GM23248 (cell line): ENCODE measurements around the gene F10. TPM values are rescaled to one million over a fixed set of nuclear protein-coding genes. Genes with fewer than 3 reads are reported as not detected.

Source experiments
- DNase-seq: peaks from one replicate; pipeline ENCODE4 v3.0.0-alpha.2; 2015
- H2AFZ ChIP-seq: fragments of 200-600 bp; sonication (generic); 2 replicates; pipeline ENCODE4 v1.6.1; 2016; ENCODE audit warnings: antibody characterized with exemption
- H3F3A ChIP-seq: fragments of 200-600 bp; sonication (generic); 2 replicates; pipeline ENCODE4 v1.6.1; 2016; ENCODE audit warnings: mild to moderate bottlenecking, antibody characterized with exemption, mixed run types; ENCODE audit not compliant: insufficient read depth
- H3K27ac ChIP-seq: fragments of 200-600 bp; sonication (generic); 2 replicates; pipeline ENCODE4 v1.5.1; 2016; ENCODE audit warnings: mild to moderate bottlenecking
- H3K27me3 ChIP-seq: fragments of 200-600 bp; sonication (generic); replicated peaks from 2 replicates; pipeline ENCODE4 v1.6.1; 2016; ENCODE audit warnings: mild to moderate bottlenecking; ENCODE audit not compliant: insufficient read depth
- H3K36me3 ChIP-seq: fragments of 200-600 bp; sonication (generic); 2 replicates; pipeline ENCODE4 v1.6.1; 2016; ENCODE audit warnings: low read depth, mild to moderate bottlenecking
- H3K4me1 ChIP-seq: fragments of 200-600 bp; sonication (generic); 2 replicates; pipeline ENCODE4 v1.6.1; 2016; ENCODE audit warnings: mild to moderate bottlenecking; ENCODE audit not compliant: insufficient read depth
- H3K4me2 ChIP-seq: fragments of 200-600 bp; sonication (generic); one replicate; pipeline ENCODE4 v1.6.1; 2016; ENCODE audit warnings: mild to moderate bottlenecking; ENCODE audit not compliant: unreplicated experiment
- H3K4me3 ChIP-seq: fragments of 200-600 bp; sonication (generic); 2 replicates; pipeline ENCODE4 v1.5.1; 2016; ENCODE audit warnings: mild to moderate bottlenecking
- H3K79me2 ChIP-seq: fragments of 200-600 bp; sonication (generic); 2 replicates; pipeline ENCODE4 v1.6.1; 2016; ENCODE audit warnings: mild to moderate bottlenecking; ENCODE audit not compliant: insufficient read depth
- H3K9ac ChIP-seq: fragments of 200-600 bp; sonication (generic); 2 replicates; pipeline ENCODE4 v1.6.1; 2016; ENCODE audit warnings: mild to moderate bottlenecking
- H3K9me2 ChIP-seq: fragments of 200-600 bp; sonication (generic); 2 replicates; pipeline ENCODE4 v1.6.1; 2016; ENCODE audit warnings: mixed run types, mild to moderate bottlenecking, moderate library complexity; ENCODE audit not compliant: insufficient read depth
- H3K9me3 ChIP-seq: fragments of 200-600 bp; sonication (generic); one replicate; pipeline ENCODE4 v1.6.1; 2017; ENCODE audit warnings: low read depth
- H4K20me1 ChIP-seq: fragments of 200-600 bp; sonication (generic); 2 replicates; pipeline ENCODE4 v1.6.0; 2016; ENCODE audit not compliant: insufficient read depth
- EZH2 ChIP-seq: fragments of 200-600 bp; sonication (generic); IDR thresholded peaks from 2 replicates; pipeline ENCODE4 v1.6.1; 2018; ENCODE audit warnings: antibody characterized with exemption, mild to moderate bottlenecking; ENCODE audit not compliant: insufficient read depth, poor library complexity, severe bottlenecking
- EZH2phosphoT487 ChIP-seq: fragments of 200-600 bp; sonication (generic); IDR thresholded peaks from 2 replicates; pipeline ENCODE4 v1.6.1; 2018; ENCODE audit warnings: antibody characterized with exemption, moderate library complexity, mild to moderate bottlenecking, low read depth; ENCODE audit not compliant: insufficient read depth
- WGBS, 2 experiments: methylation state at CpG; one replicate each; pipeline ENCODE4 v1.1.6; 2015 to 2017; ENCODE audit warnings: low lambda C conversion rate in 2 of 2, low coverage in 1 of 2; ENCODE audit errors: missing lambda C conversion rate in 2 of 2; 5-methylcytosine and 5-hydroxymethylcytosine counted together
- in situ Hi-C: fragments of 300-500 bp; cut with MboI; formaldehyde crosslinking; loops from 2 replicates; pipeline ENCODE4 v1.15.0; 2020
- polyA plus RNA-seq: library from polyadenylated mRNA; unstranded; fragments of >200 nt; fragmentation: Nextera tagmentation; extraction: Ambion mirVana; gene quantifications from 2 replicates; pipeline ENCODE4 v1.2.1, GENCODE V29; 2016
- total RNA-seq: library from RNA; depleted of rRNA; stranded (reverse); fragments of >200 nt; shearing (Covaris generic); gene quantifications from 2 replicates; pipeline ENCODE4 v1.2.3, GENCODE V29; 2014

Gene F10
- total and polyA plus RNA-seq, 2 experiments from 2014 or later, result 7.8 to 9.1 TPM

DNA sequence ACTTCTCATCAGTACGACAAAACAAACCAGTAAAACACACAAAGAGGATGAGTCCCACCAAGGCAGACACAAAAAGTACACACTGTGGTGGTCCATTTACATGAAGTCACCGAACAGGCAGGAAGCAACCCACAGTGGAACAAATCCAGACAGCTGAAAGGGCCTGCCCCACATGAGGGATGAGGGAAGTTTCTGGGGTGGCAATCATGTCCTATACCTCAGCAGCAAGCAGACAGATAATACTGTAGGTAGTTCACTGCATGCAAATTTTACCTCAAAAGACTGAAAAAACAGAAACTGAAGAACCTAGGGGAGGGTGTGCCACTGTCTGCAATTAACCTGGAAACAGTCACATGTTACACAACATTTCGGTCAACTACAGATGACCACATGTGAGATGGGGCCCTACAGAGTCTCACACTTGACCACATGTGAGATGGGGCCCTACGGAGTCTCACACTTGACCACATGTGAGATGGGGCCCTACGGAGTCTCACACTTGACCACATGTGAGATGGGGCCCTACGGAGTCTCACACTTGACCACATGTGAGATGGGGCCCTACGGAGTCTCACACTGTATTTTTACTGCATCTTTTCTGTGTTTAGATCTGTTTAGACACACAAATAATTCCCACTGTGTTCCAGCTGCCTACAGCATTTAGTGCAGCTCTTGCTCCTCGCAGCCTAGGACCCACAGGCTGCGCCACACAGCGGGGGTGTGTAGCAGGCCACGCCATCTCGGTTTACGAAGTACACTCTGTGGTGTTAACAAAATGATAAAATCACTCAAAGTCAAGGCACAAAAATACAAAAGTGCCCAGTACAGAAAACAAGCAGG is 63.7 kb downstream of the F10 start:
- peaks cover 19% of the 10 kb centered on the region for H3K4me1 ChIP-seq
- H3K4me3 ChIP-seq, result no peak overlapping the region
- WGBS, 2 experiments, result 84 to 89% methylated on average over 12 to 13 of the region's 13 CpGs
- H2AFZ ChIP-seq, result no peak overlapping the region
- TF ChIP-seq EZH2, result no peak
- no peak for TF ChIP-seq EZH2phosphoT487
- H3K4me2 ChIP-seq, result peak overlapping the region; percentile 27
- peaks cover 79% of the 10 kb centered on the region for H3K79me2 ChIP-seq
- peaks cover 39% of the 10 kb centered on the region for H3K36me3 ChIP-seq
- no peaks in the 10 kb centered on the region for H3K27me3 ChIP-seq
- DNase-seq, result no peak
- no peaks in the 10 kb centered on the region for H3K9me2 ChIP-seq
- H3K9ac ChIP-seq, result peak overlapping the region; percentile 74
- H4K20me1 ChIP-seq, result no peaks in the 10 kb centered on the region
- H3K9me3 ChIP-seq, result no peaks in the 10 kb centered on the region
- peaks cover 16% of the 10 kb centered on the region for H3F3A ChIP-seq
- H3K27ac ChIP-seq, result peak overlapping the region; percentile 97
- in situ Hi-C loops, result no loop called here

DNA sequence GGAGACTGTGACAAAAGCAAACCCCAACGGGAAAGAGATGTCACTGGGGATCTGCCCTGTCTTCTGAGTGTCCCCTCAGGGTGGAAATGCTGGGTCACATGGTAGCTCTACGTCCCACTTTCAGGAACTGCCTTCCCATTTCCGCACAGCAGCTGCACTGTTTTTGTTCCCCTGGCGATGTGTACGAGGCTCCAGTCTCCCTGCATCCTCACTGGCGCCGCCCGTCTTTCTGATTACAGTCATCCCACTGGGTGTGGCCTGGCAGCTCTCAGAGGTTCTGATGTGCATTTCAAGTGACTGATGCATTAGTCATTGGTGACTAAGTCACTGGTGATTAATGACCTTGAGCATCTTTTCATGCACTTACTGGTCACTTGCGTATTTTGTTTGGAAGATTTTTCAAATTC is 64.7 kb downstream of the F10 start:
- Histone ChIP-seq H3K4me2 (peak overlapping the region; percentile 64), H3K9ac (peak overlapping the region; percentile 74), H3K27ac (peak overlapping the region; percentile 97), H3K9me3 (no peaks in the 10 kb centered on the region), H4K20me1 (no peaks in the 10 kb centered on the region), H3K36me3 (peaks cover 36% of the 10 kb centered on the region), H3K4me1 (peaks cover 19% of the 10 kb centered on the region), H3F3A (peaks cover 18% of the 10 kb centered on the region), H3K79me2 (peaks cover 82% of the 10 kb centered on the region), H3K27me3 (no peaks in the 10 kb centered on the region), H3K9me2 (no peaks in the 10 kb centered on the region), H2AFZ (peak overlapping the region; percentile 59), H3K4me3 (peak overlapping the region; percentile 47)
- DNase-seq, result peak; percentile 100
- 1% methylated on average over 9 of the region's 9 CpGs for WGBS, 2 experiments
- TF ChIP-seq EZH2phosphoT487, result no peak
- TF ChIP-seq EZH2, result no peak
- in situ Hi-C loops, result no loop called here

DNA sequence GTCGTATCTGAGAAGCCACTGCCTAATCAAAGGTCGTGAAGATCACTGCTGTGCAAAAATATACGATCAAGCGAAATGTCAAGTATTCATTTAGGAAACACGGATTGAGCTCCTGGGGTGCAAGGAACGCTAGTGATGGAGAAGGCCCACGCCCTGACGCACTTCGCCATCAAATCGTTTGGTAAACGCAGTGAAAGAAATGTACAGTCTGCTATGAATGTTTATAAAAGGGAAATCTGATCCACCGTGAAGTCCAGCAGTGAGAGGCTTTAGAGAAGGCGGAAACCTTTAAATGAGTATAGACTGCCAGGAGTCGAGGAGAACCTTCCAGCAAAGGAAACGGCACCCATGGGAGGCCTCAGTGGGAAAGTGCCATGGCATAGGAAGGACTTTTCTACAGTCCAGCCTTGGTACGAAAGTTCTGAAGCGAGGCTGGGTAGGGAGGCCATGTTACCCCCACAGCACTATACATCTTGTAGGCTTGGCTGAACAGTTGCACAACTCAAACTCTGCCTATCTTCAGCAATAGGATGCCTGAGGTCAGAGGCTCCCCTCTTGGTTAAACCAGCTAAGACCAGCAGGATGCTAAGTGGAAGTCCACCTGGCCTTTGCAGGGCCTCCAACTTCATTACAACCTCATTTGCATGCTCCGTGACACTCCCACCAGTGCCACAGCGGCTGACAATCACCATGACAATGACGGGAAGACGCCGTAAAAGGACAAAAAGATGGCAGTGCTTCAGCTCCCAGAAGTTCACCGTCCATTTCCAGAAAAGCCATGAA is 65.5 kb downstream of the F10 start:
- Histone ChIP-seq H3K79me2 (peaks cover 76% of the 10 kb centered on the region), H3K27ac (peak overlapping the region; percentile 97), H3K9me3 (no peaks in the 10 kb centered on the region), H3K9ac (peak overlapping the region; percentile 43), H3K4me1 (peaks cover 24% of the 10 kb centered on the region), H3K27me3 (no peaks in the 10 kb centered on the region), H3K4me2 (peak overlapping the region; percentile 64), H3F3A (peaks cover 26% of the 10 kb centered on the region), H3K4me3 (peak overlapping the region; percentile 32; the same call in 1 of the 2 replicates), H2AFZ (no peak overlapping the region), H3K36me3 (peaks cover 30% of the 10 kb centered on the region), H3K9me2 (no peaks in the 10 kb centered on the region), H4K20me1 (no peaks in the 10 kb centered on the region)
- no peak for TF ChIP-seq EZH2
- no peak for TF ChIP-seq EZH2phosphoT487
- no peak for DNase-seq
- WGBS, 2 experiments, result 92 to 93% methylated on average over 23 of the region's 23 CpGs
- in situ Hi-C loops, result no loop called here

DNA sequence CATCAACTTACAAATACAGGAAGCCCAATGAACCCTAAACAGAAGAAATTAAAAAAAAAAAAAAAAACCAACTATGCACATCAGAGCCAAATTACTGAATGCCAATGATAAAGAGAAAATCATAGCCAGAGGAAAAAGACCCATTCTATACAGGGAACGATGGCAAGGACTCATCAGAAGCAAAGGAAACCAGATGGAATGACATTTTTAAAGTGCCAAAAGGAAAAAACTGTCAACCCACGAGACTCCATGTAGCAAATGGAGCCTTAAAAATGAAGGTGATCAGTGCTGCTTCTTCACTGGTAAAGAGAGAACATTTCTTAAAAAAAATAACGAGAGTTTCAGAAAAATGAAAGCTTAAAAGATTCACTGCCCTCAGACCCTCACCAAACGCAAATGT is 67.6 kb downstream of the F10 start:
- Histone ChIP-seq H3F3A (peaks cover 40% of the 10 kb centered on the region), H3K27ac (no peak overlapping the region), H3K9me2 (no peaks in the 10 kb centered on the region), H3K9me3 (no peaks in the 10 kb centered on the region), H3K4me2 (no peak overlapping the region), H4K20me1 (no peaks in the 10 kb centered on the region), H2AFZ (no peak overlapping the region), H3K4me3 (no peak overlapping the region), H3K9ac (no peak overlapping the region), H3K79me2 (peaks cover 58% of the 10 kb centered on the region), H3K36me3 (peaks cover 30% of the 10 kb centered on the region), H3K4me1 (peaks cover 27% of the 10 kb centered on the region), H3K27me3 (no peaks in the 10 kb centered on the region)
- WGBS, 2 experiments, result 75 to 79% methylated on average over 4 of the region's 4 CpGs
- in situ Hi-C loops, result no loop called here
- DNase-seq, result no peak
- TF ChIP-seq EZH2, result no peak
- TF ChIP-seq EZH2phosphoT487, result no peak
